SHP77 treated with DMSO at 0.1 percent for 48 hours (cell line): ENCODE results near the gene CADM2.

Experiments
- DNase-seq: peaks from one replicate; lab custom pipeline; 2025; lab: John Stamatoyannopoulos, UW

The CADM2 gene

DNA sequence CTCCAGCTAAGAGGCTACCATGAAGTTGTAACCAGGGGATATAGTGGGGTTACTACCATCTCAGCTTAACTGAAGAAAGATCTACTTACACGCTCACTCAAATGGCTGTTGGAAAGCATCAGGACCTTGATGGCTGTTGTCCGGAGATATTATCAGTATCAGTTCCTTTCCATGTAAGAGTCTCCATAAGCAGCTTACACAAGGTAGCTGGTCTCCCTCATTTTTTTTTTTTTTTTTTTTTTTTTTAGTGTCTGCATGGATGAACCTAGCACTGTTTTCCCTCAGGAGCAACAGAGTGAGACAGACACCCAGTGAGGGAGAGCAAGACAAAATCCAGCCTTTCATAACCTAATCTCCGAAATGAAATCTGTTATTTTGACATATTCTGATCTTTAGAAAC is 230.9 kb downstream of the CADM2 start:
- no peak for DNase-seq

DNA sequence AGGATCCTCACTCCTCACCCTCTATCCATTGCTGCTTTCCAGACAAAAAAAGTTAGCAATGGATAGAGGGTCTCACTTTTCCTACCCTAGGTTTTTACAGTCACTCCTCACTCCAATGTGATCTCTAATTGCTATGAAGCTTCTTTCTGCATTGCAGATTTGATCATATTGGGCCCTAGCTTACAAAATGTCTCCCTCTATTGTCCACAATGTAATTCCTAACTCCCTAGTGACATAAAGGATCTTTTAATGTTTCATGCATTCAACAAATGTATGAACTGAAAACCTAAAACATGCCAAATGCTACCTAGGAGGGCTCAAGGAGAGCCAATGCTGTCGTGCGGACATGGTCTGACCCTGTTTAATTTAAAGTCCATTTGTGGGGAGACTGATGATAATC is 234.8 kb downstream of the CADM2 start:
- no peak for DNase-seq

DNA sequence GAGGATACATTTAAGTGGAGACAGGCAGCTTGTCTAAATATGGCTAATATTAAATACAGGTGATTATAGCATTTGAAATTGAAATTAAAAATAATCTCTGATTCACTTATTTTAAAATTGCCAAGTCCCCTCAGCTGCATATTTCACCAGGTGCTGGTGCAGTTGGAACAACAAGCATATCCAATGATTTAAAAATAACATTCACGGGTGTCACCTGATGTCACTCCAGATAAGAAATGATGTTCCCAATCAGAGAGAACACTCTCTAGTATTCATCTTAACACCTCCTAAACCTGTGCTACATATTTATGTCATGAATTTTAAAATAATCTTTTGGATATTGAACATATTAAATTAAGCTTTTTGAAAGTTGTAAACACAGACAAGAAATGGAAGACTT is 249.9 kb downstream of the CADM2 start:
- DNase-seq, result no peak

DNA sequence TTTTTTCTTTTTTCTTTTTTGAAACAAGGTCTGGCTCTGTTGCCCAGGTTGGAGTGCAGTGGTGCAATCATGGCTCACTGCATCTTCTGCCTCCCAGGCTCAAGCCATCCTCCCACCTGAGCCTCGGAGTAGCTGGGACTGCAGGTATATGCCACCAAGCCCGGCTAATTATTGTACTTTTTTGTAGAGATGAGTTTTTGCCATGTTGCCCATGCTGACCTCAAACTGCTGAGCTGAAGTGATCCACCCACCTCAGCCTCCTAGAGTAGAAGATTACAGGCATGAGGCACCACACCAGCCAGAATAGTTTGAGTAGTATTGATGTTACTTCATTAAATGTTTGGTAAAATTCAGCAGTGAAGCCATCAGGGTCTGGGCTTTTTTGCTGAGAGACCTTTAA is 251.8 kb downstream of the CADM2 start:
- DNase-seq, result no peak

DNA sequence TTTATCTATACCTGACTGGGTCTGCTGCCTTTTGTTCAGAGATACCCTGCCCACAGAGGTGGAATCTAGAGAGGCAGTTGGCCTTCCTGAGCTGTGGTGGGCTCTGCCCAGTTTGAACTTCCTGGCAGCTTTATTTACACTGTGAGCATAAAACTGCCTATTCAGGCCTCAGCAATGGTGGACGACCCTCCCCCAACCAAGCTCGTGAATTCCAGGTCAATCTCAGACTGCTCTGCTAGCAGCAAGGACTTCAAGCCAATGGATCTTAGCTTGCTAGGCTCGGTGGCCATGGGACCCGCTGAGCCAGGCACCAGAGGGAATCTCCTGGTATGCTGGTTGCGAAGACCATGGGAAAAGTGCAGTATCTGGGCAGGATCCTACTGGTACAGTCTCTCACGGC is 270.2 kb downstream of the CADM2 start:
- DNase-seq, result no peak

DNA sequence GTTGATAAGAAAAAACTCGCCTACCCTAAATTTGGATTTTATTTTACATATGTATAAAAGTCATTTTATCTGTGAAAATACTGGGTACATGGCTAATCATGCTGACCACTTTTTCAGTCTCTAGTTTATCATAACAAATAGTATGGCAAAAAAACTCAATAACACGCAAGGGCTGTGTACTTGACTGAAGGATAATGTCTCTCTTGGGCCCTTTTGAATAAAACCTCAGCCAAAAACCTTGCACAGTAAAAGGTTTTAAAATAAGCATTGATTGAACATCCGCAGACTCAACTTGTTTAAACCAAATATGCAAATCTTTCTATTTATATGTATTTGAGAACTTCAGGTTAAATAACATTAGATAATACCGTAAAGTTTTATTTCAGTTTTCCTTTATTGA is 285.3 kb downstream of the CADM2 start:
- DNase-seq, result no peak

DNA sequence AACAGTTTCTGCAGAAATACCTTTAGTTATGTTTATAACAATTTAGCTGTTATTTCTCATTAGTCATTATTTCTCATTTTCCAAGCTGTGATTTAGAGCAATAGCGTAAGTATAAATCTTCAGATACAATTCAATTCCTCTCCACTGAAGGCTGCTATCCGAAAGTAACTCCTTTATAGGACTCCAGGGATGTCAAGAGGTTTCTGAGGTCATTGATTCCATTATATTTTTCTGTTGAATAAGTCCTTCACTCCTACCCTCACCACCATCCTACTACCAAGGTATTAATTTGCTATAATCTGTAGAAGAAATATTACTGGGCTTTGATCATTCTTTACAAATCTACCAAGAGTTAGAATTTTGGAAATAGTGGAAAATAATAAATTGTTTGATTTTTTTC is 285.7 kb downstream of the CADM2 start:
- DNase-seq, result no peak

DNA sequence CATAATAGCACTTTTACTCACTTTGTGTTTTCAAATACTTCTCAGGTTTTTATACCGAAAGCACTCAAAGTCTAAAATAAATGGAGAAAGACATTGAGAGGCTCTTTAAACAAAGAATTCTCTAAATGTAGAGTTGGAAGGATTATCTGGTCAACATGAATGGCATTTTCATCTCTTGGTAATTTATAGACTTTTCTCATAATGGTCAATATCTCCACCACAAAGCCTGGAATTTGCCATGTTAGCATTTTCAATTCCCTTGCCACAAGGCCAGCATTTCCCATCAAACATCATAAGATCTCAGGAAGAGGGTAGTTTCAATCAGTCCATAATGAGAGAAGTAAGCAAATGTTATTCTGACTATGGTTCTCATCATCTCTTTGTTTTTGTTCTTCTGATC is 293.0 kb downstream of the CADM2 start:
- peak; percentile 29 for DNase-seq

DNA sequence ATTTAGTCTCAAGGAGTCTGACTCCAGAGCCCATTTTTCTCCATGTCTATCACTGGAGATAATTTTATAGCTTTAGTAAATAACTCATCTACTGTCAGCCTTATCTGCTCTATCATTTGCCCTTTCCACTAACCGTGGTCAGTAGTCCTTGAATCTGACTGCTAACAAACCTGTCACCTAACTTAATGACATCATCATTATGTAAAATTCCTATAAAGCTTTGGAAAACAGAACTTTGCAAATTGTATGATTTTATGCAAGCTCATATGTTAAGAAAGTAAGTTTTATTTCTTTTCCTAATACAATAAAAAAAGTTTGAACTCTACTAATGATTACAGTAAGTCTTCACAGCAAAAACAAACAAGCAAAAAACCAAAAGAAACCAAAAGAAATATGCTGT is 293.9 kb downstream of the CADM2 start:
- no peak for DNase-seq

DNA sequence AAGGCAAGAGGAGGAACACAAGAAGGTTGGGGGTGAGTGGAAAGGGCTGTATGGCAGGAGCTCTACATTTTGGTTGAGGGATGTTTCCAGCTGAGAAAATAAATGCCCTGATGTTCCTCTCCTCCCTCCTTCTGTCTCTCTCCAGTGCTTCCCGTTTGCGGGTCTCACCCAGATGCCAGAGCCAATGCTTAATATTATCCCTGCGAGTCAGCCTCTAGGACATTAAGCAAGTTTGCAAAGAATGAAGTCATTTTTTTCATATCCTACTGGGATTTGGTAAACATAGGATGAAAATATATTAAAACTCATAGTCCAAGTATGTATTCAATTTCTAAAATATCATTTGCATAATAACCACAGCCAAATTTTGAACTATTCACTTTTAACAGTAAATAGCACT is 295.9 kb downstream of the CADM2 start:
- DNase-seq, result no peak

DNA sequence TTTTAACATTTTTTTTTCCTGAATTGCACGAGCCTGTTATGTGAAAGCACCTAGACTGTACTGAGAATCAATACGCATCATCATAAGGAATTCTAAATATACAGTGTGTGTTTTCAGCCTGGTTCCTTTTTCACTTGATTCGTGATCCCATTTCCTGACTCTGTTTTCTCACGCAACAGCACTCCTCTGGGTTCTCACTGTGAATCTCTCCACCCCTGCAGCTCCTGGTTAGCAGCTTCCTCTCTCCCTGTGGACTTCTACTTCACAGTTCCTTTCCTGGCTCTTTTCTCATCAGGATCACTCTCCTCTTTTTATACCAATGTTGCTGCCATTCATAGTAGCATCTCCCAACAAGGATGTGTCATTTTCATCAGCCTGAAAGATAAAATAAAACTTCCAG is 297.2 kb downstream of the CADM2 start:
- peak; percentile 23 for DNase-seq

DNA sequence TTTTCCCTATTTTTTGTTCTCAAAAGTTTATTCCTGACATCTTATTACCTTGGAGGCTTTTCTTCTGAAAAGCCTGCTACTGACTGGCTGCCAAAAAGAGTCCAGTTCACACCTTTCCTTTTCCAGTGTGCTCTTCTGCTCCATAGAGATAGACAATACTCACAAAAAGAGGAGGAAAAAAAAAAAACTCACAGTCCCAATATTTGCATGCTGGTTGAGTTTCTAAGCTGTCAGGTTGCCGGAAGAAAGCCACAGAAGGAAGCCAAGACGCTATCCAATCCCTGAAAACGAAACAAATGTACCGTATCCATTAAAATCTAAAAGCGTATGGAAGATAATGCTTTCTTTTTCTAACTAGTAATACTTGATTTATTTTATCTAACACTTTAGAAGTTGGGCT is 299.5 kb downstream of the CADM2 start:
- no peak for DNase-seq

DNA sequence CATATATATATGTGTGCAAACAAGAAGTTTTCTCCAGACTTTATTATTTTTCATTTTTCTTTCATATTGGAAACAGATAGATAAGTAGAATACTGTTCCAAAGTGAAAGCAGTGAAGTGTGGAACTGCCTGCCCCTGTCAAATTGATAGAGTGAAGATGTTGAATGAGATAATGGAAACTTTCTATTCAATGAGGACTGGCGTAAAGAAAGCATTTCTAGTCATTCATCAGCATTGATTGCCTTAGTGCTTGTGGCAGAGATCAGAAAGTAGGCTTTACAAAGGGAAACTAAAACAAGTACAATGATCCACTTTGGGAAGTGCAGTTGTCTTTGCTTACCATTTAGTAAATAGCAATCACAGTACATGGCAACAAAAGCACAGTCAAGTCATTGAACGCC is 300.0 kb downstream of the CADM2 start:
- no peak for DNase-seq

DNA sequence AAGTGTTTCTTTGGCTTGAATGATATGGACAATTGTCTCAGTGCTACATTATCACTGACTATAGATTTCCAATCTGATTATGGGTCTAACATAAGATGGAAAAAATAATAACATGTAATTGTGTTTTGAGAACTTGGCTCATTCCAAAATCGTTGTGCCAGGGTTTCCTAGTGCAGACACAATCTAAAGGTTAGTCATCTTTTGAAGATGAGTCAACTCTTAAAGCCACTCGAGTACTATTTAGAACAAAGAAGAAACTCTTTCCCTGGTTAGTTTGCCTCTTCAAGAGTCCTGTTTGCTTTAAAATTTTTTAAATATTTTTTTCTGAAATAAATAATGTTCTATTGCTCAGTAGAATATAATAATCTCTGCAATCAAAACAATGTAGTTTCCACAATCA is 301.0 kb downstream of the CADM2 start:
- DNase-seq, result no peak

DNA sequence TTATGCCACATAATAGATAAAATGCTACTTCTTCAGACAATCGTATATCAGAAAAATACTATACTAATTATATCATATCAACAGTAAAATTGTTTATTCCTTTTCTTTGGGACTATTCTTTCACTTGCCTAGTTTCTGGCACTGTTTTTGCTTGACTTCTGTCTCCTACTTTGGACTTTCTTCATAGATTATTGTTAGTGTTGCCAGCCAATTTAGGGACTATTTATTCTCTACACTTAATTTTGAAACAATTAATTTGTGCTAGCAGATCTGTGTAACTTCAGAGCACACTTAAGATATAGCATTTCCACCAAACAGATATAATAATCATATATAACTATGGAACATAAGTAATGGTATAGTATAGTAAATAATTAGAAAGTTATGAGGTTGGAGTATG is 305.6 kb downstream of the CADM2 start:
- no peak for DNase-seq

DNA sequence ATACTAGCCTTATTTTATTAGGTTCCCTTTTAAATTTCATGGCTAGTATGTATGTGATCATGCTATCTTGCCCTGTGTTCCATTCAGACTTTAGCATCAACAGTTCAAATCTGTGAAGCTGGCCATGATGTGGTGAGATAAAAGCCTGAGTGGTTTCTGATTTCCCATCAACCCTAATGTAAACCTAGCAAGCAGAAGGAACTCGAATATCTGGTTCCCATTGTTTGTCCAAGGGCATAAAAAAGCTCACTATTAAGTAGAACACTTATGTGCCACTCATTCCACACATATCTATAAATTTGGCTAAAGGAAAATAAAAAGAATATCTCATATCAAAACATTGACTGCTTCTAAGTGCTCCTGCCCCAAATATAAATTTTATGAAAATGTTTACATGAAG is 311.7 kb downstream of the CADM2 start:
- DNase-seq, result no peak

DNA sequence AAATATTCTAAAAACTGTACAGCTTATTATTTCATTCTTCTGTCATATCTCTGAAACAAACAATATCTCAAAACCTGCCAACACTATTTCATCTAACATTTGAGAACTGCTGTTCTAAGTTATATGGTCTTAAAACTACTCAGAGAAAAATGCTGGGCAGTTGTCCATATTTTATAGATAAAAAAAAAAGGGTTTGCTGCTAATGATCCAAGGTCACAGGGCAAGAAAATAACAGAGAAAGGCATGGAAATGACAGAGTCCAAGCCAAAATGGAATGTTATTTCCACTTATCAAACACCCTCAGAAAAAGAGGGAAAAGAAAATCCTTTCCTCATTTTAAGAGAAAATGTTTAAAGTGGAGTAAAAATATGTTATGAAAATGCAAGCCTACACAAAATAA is 313.1 kb downstream of the CADM2 start:
- no peak for DNase-seq

DNA sequence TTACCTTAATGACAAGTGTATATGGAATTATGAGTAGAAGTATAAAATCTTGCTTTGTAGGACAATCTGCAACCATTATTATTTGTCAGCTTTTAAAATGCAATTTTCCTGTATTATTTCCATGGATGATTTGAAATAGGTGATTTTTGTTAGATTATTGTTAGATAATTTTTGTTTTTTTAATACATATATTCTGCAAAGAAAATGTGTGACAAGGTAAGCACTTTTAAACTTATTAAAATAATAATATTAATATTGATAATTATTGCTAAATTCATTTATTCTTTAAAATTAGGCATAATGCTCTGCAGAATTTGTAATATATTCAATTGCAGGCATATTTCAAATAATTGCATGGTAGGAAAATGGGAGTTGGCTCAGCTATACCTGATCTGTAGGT is 329.5 kb downstream of the CADM2 start:
- no peak for DNase-seq

DNA sequence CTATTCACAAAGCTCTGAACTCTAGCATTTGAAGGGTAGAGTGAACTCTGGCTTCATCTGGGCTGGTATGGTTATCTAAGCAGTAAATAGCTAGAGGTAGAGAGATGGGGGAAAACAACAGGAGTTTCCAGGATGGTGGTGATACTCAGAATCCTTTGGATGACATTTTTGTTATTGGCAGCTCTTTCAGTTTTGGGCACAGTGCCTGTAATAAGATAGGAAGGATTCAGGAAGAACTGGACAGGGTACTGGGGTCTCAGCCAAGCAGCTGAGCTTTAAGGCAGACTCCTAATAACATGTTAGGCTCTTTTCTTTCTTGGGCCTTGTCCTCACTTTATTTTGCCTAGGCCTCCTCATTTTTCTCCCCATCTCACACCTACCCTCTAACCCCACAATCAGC is 338.5 kb downstream of the CADM2 start:
- no peak for DNase-seq

DNA sequence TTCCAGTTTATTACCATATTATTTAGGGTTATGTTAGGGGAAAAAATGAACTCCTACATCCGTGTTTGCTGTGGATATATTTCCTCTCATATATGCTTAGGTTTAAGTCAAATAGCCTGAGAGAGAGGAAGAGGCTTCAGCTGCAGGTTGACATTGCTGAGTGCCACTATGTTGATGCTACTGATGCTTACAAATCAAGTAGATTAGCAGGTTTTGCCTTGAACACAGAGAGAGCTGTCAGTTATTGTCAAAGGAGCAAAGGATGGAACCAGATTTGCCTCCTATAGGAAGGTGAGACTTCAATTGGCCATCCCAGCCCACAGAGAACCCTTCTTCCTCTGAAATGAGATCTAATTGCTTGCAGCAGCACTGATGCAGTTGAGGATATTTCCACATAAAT is 339.2 kb downstream of the CADM2 start:
- DNase-seq, result no peak

DNA sequence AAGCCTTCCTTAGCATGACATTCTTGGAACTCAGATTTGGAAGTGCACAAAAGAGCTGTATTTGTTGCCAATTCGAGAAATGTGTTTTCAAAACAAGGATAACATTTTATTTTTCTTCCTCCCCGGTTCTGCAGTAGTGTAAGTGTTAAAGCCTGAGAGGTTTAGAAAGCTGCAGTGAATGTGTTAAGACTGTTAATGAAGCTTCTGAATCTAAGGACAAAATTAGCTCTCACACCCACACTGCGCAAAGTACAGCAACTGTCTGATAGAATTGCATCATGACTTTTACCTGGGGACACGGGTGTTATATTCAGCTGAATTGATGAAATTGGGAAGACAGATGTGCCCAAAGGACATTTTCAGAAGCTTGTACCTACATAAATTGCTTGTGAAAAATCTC is 344.4 kb downstream of the CADM2 start:
- DNase-seq, result no peak

DNA sequence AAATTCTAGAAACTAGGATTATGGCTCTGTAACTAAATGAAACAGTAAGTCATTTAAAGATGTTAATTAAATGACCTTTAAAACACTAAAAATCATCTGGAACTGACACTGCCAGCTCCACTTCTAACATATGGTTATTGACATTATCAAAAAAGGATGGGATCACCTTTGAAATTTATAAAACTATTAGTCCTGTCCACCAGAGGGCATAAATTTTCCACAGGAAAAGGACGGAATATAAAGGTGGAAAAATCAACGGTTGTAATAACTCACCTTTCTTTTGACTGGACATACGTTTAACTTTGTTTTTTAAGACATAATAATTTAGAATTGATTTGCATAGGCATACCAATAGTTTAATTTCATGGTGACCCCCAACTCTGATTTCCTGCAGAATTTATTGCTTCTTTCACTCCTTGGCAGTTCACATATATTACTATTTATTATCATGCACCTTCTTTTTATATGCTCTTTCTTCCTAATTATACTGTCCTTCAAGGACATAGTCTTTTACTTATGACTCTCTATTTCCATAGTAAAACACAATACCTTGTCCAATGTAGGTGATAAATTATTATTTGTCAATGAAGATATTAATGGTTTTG is 345.7 kb downstream of the CADM2 start:
- no peak for DNase-seq

DNA sequence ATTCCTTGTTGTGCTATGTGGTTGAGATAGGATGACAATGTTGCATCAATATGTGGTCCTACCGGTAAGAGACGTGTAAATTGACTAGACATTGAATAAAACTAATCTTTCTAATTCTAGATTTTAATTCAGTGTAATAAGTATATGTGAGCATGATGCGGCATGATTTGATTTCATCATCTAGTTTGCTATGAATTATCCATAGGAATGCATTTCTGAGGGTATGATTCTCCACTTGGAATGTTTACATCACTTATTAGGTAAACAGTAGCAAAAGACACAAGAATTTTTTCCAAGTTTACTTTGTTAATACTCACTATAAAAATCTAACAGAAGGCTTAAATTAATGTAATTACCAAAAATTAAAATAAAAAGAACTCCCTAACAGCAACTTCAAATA is 353.5 kb downstream of the CADM2 start:
- no peak for DNase-seq

DNA sequence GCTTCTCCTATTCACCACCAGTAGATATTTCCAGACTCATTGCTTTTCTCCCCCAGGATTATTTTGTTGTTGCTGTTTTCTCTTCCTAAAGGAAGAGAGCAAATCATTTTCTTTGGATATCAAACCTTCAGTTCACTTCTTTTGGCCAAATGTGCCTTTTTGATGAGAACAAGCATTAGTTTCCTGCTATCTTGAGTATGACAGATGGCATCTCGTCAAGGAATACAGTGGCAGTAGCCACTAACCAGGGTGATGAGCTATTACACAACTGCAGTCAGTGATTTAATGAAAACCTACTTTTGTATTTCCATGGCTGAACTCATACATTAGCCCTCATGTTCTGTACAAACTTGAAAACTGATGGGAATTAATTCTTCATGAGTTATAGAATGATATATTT is 354.6 kb downstream of the CADM2 start:
- no peak for DNase-seq

DNA sequence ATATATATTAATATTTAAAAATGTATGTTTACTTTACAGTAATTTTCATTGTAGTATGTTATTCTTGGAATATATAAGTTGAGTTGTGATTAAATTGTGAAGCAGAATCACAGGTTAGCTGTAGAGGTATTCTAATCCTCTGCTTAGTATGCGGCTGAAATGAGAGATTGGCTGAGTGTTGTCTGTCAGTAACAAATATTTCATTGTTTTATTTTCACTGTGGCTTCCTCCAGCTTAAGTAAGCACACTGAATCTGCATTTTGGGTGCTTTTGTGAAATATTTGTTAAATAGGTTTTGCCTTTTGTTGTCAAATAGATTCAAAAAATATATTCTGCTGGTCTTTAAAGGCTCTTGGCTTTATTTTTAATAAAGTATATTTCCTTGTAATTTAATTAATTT is 357.5 kb downstream of the CADM2 start:
- DNase-seq, result no peak
